Measurements from ENCODE around the gene IPO11.

Gene IPO11

DNA sequence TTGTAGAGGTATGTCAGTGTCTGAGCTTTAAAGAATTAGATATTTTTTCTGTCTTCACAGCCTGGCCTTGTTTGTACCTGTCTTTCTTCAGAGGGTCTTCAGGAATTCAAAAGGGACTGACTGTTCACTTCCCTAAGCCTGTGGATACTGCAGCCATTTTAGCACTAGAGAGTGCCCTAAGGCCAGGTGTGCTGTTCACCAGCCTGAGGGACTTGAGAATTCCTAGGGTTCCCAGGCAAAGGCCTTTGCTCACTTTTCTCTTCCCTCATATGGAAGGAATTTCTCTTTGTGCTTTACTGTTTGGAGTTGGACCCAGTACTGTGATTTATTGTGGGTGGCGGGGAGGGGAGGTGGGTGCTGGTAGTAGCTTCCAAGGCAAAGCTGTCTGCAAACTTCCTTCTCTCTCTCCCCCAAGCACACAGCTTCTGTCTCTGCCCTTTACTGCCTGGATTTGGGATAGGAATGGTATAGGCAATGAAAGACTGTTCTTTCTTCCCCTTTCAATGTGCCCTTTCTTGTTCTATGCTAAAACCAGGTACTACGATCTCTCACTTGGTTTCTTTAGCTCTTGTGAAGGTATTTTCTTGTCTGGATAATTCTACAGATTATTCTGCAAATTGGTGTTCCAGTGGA is 156.4 kb downstream of the IPO11 start:
- DNase-seq (ENCODE audit: low read depth in 2 of 2, low spot score in 1 of 2): no peak

- no peak for DNase-seq (ENCODE audit: low read depth in 2 of 2, low spot score in 1 of 2)
Measured at GRCh38 chr5:62569470-62569869, 156.9 kb downstream of the IPO11 start.

DNA sequence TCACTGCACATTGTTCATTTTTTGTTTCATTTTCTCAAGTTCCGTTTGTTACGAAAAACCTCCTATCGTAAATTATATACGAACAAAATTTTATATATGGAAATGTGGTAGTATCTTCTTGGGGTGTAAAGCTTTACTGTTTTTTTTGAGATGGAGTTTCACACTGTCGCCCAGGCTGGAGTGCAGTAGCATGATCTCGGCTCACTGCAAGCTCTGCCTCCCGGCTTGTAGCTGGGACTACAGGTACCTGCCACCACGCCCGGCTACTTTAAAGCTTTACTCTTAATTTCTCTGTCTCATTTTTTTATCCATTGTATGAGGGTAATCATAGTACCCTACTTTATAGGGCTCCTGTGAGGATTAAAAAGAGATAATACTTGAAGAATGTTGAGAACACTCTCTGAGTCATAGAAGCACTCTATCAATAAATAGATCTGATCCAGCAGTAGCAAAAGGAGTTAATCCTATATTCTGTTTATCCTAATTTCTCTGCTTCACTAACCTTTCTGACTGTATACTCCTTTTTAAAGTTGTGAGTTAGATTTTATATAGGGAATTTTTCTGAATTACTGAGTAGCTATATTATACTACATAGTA is 160.5 kb downstream of the IPO11 start:
- DNase-seq (ENCODE audit: low read depth in 2 of 2, low spot score in 1 of 2): no peak

- DNase-seq (ENCODE audit: low read depth in 2 of 2, low spot score in 1 of 2): no peak
Measured at GRCh38 chr5:62574599-62574998, 162.0 kb downstream of the IPO11 start.

GRCh38 chr5:62575066-62575465 is 162.5 kb downstream of the IPO11 start:
- DNase-seq (ENCODE audit: low read depth in 2 of 2, low spot score in 1 of 2): no peak

DNA sequence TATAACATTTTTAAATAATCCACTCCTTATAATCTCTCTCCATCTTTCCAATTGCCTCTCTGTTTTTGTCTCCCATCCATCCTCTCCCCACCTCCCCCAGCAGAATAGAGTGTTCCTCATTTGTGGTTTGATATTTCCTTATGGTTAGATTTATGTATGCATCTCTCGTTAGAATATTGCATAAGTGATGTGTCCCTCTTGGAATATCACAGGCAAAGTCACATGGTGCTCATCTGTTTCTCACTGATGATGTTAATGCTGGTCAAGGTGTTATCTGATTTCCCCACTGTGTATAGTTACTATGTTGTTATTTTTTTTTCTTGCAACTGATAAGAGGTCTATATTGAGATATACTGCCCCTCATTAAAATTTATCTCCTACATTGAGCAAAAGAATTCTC is 162.9 kb downstream of the IPO11 start:
- DNase-seq (ENCODE audit: low read depth in 2 of 2, low spot score in 1 of 2): no peak

DNA sequence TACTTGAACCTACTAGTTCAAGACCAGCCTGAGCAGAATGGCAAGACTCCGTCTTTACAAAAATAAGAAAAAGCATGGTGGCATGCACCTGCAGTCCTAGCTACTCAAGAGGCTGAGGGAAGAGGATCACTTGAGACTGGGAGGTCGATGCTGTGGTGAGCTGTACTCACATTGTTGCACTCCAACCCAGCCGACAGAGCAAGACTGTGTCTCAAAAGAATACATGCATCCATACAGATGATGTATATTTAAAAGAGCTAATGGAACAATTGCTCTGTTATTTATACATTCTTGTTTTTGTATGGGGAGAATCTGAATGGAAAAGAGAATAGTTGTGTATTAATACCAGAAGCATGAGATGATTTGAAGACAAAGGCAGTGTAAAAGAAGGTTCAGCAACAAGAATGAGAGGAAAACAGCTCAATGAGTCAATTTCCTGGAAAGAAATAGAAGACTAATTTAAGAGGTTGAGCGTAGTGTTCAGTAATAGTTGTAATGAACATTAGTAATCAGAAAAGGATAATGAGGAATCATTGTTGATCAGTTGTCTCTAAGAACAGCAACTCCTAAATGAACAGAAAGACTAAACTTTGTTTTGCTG is 164.1 kb downstream of the IPO11 start:
- DNase-seq (ENCODE audit: low read depth in 2 of 2, low spot score in 1 of 2): no peak

- no peak for DNase-seq (ENCODE audit: low read depth in 2 of 2, low spot score in 1 of 2)
Measured at GRCh38 chr5:62577488-62577887, 164.9 kb downstream of the IPO11 start.

DNA sequence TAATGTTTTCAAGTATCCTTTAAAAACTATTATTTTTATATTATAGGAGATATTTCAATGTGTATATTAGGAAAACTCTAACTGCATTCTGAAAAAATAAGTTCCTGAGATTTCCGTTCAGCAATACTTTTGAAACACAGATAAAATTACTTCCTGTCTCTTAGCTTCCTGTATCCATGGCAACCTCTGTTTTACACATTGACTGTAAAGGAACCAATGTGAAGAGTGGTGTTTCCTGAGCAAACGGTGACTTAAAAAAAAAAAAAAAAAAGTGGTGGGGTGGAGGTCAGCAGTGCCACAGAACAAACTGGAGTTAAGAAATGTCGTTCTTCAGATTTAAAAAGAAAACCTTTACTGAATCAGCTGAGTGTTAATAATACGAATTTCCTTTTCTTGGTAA is 166.0 kb downstream of the IPO11 start, which contains the start of gene LRRC70:
Gene LRRC70, plus strand, starts transcription at position 280 of the 400 bp plus-strand sequence. CDS start 620 bp downstream, outside the sequence.
- DNase-seq (ENCODE audit: low read depth in 2 of 2, low spot score in 1 of 2): no peak

GRCh38 chr5:62579761-62580160 is 167.2 kb downstream of the IPO11 start:
- DNase-seq (ENCODE audit: low read depth in 2 of 2, low spot score in 1 of 2): no peak

GRCh38 chr5:62581836-62582597 is 169.5 kb downstream of the IPO11 start:
- no peak for DNase-seq (ENCODE audit: low read depth in 2 of 2, low spot score in 1 of 2)

- DNase-seq (ENCODE audit: low read depth in 2 of 2, low spot score in 1 of 2): no peak
Measured at GRCh38 chr5:62584391-62584790, 171.8 kb downstream of the IPO11 start.

DNA sequence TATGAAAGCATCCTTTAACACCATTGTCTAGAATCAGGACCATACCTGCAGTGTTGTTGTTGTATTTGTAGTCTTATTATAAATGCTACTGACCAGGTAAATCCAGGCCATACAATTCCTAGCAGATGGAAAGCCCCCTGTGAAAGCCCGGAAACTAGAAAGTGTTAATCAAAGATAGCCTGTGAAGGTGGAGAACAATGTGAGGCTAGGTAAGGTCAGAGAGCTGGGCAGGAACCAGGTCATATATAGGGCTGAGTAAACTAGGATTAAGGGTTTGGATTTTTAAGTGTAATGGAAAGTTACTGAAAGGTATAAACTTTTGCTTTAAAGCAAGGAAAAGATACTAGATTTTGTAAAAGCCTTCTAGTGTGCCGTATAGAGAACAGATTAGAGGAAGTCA is 172.7 kb downstream of the IPO11 start:
- DNase-seq (ENCODE audit: low read depth in 2 of 2, low spot score in 1 of 2): no peak

GRCh38 chr5:62585751-62586150 is 173.2 kb downstream of the IPO11 start:
- no peak for DNase-seq (ENCODE audit: low read depth in 2 of 2, low spot score in 1 of 2)

GRCh38 chr5:62587737-62588136 is 175.2 kb downstream of the IPO11 start:
- no peak for DNase-seq (ENCODE audit: low read depth in 2 of 2, low spot score in 1 of 2)

DNA sequence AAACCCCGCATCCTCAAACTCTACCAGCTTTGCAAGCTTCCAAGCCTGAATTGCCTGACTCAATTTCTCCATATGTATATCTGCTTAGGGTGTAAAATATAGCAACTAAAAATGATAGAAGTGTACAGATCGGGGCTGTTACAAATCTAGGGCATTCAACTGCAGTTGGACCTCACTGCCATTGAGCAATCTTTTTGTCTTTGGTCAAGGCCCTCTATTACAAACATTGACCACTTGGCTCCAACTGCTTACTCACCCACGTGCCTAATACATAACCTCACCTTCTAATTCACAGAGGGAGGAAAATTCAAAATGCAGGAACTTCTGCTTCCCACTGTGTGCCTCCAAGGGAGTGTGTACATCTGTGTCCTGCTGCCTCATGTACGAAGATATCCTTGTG is 176.1 kb downstream of the IPO11 start:
- no peak for DNase-seq (ENCODE audit: low read depth in 2 of 2, low spot score in 1 of 2)

DNA sequence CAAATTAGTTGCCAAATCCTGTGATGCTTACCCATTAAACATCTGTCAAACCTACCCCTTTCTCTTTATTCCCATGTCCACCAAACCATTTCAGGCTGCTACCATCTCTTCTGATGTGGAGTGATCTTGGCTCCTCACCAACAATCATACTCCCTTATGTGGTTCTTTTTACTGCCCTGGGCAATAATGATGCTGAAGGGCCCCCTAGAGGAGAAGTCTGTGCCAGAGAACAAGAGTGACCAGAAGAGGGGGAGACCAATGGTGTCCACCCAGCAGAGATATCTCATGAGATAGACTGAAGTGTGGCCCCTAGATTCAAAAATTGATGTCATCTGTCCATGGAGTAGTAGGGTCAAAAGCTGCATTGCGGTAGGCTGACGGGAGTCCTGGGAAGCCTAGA is 176.9 kb downstream of the IPO11 start:
- no peak for DNase-seq (ENCODE audit: low read depth in 2 of 2, low spot score in 1 of 2)

DNA sequence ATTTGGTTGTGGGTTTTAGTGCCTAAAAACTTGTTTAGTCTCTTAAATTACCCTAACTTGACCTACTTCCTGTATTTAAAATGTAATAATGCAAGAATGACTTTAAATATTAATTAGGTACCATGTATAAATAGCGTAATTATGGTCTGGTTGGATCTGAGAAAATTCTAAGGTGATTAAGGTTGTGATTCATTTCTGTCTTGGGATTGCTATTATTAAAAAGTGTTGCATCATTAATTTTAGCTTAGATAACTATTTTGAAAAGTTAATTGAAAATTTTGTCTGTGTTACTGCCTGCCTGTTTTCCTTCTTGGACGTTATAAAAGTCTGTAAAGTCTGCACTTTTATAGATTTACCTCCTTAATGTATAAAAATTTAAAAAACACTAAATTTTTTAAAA is 177.8 kb downstream of the IPO11 start:
- DNase-seq (ENCODE audit: low read depth in 2 of 2, low spot score in 1 of 2): no peak

GRCh38 chr5:62592558-62592957 is 180.0 kb downstream of the IPO11 start:
- DNase-seq (ENCODE audit: low read depth in 2 of 2, low spot score in 1 of 2): no peak

- no peak for DNase-seq (ENCODE audit: low read depth in 2 of 2, low spot score in 1 of 2)
Measured at GRCh38 chr5:62593331-62593730, 180.8 kb downstream of the IPO11 start.

DNA sequence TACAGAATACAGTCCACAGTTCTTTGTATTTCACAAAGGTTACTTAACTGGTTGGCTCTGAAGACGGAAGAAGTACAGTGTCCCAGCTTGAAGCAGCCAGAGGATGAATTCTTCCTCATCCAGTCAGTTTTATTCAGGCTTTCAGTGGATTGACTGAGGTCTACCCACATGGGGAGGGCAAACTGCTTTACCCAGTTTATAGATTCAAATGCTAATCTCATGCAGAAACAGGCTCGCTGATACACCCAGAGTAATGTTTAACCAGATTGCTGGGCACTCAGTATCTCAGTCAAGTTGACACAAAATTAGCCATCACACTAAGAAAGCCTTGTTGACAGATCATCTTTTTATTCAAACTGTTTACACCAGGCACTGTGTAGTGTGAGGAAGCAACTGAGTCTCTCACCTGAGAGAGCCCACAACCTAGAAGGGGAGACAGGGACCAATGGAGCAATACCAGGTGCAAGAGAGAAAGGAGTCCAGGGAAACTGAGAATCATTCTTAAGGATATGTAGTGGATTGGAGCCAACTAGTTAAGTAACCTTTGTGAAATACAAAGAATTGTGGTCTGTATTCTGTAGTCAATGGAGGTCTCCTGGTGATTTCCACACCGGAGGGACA is 181.9 kb downstream of the IPO11 start:
- DNase-seq (ENCODE audit: low read depth in 2 of 2, low spot score in 1 of 2): no peak

DNA sequence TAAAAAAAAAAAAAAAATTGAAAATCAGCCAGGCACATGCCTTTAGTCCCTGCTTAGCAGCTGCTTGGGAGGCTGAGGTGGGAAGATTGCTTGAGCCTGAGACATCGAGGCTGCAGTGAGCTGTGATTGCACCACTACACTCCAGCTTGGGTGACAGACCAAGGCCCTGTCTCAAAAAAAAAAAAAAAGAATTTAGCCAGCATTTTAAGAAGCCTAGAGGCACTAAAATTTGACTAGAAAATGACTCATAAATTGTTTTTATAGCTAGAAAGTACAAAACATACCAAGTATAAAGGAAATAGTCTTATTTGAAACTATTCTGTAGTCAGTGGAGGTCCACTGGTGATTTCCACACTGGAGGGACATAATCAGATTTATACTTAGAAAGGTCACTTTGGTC is 183.5 kb downstream of the IPO11 start:
- DNase-seq (ENCODE audit: low read depth in 2 of 2, low spot score in 1 of 2): no peak

All from stimulated activated CD8-positive, alpha-beta memory T cell treated with anti-CD3 and anti-CD28 coated beads, Interleukin-4, amount 100 ng/mL, for 1 hour (primary cell).